HepG2 (cell line): ENCODE measurements around the gene CDH13. TPM values are rescaled to one million over a fixed set of nuclear protein-coding genes. Genes with fewer than 3 reads are reported as not detected.

Experiments
- ATAC-seq: fragments of 200-7000 bp; cut with Tn5 transposase; 3 replicates; pipeline ENCODE4 v1.9.1; 2020; ENCODE audit warnings: mild to moderate bottlenecking, moderate library complexity
- BruUV-seq: library from RNA; stranded (reverse); fragments of 400-500 nt; replicated peaks from 2 replicates; lab custom pipeline; 2021; lab: Mats Ljungman, UMichigan
- CTCF ChIA-PET: fragments of 300-600 bp; formaldehyde crosslinking; extraction: SDS; loops from one replicate; lab custom pipeline; 2021; ENCODE audit warnings: low total read pairs, inconsistent platforms, low intra/inter-chr PET ratio; lab: Yijun Ruan, JAX
- POLR2A ChIA-PET: fragments of 350-600 bp; sonication (Branson Sonifier 250); formaldehyde crosslinking; loops from one replicate; lab custom pipeline; 2020; ENCODE audit warnings: antibody characterized with exemption, inconsistent platforms; lab: Yijun Ruan, JAX
- DNase-seq: peaks from one replicate; pipeline ENCODE4 v3.0.0-alpha.2; 2015; ENCODE audit warnings: low spot score
- FAIRE-seq: peaks from 3 replicates; lab custom pipeline; 2011; peaks lifted over from hg19 to GRCh38; lab: Jason Lieb, UNC
- H2AFZ ChIP-seq: one replicate; pipeline ENCODE4 v1.6.1; 2011; ENCODE audit warnings: low read length, inconsistent platforms
- H3K27ac ChIP-seq: fragments of 300-600 bp; 3 replicates; pipeline ENCODE4 v1.8.0; 2011; ENCODE audit warnings: mixed run types, mild to moderate bottlenecking, mixed read lengths, low read length, inconsistent platforms; ENCODE audit not compliant: insufficient read depth; ENCODE audit errors: extremely low read length
- H3K27me3 ChIP-seq, 2 experiments: fragments of 200-600 bp in 1 of 2; 2 replicates in 1 of 2; 3 replicates in 1 of 2; pipeline versions ENCODE4 v1.6.0 to v1.8.0; 2011; ENCODE audit warnings: low read length in 2 of 2, mild to moderate bottlenecking in 2 of 2, moderate library complexity in 2 of 2, inconsistent platforms in 1 of 2; ENCODE audit not compliant: insufficient read depth in 2 of 2, control insufficient read depth in 1 of 2
- H3K36me3 ChIP-seq, 2 experiments: fragments of 200-600 bp in 1 of 2; replicated peaks in 1 of 2; 2 replicates in 1 of 2; 3 replicates in 1 of 2; pipeline versions ENCODE4 v1.5.1 to v1.8.0; 2011; ENCODE audit warnings: low read length in 2 of 2, inconsistent platforms in 1 of 2; ENCODE audit not compliant: insufficient read depth in 2 of 2, control insufficient read depth in 1 of 2
- H3K4me1 ChIP-seq: 2 replicates; pipeline ENCODE4 v1.5.1; 2012; ENCODE audit warnings: low read length, inconsistent platforms; ENCODE audit not compliant: insufficient read depth
- H3K4me2 ChIP-seq: 2 replicates; pipeline ENCODE4 v1.6.0; 2011; ENCODE audit warnings: low read depth, low read length, inconsistent platforms
- H3K4me3 ChIP-seq, 3 experiments: fragments of 200-600 bp in 1 of 3; sonication (generic), shearing (Covaris generic) in 1 of 3; replicated peaks in 1 of 3; 2 replicates each; pipeline ENCODE4 v1.5.1; 2011 to 2016; ENCODE audit warnings: low read length in 3 of 3, inconsistent platforms in 2 of 3, low read depth in 2 of 3, mild to moderate bottlenecking in 2 of 3, control low read depth in 1 of 3, mixed read lengths in 1 of 3; ENCODE audit not compliant: insufficient read depth in 1 of 3
- H3K79me2 ChIP-seq: one replicate; pipeline ENCODE4 v1.6.1; 2011; ENCODE audit warnings: low read length, inconsistent platforms; ENCODE audit not compliant: insufficient read depth
- H3K9ac ChIP-seq: 2 replicates; pipeline ENCODE4 v1.6.0; 2011; ENCODE audit warnings: mild to moderate bottlenecking, low read depth, low read length, inconsistent platforms; ENCODE audit not compliant: insufficient read depth
- H3K9me3 ChIP-seq: 2 replicates; pipeline ENCODE4 v1.5.1; 2012; ENCODE audit warnings: mild to moderate bottlenecking, low read length
- H4K20me1 ChIP-seq: 2 replicates; pipeline ENCODE4 v1.6.0; 2011; ENCODE audit warnings: inconsistent platforms, mild to moderate bottlenecking, low read length, moderate library complexity; ENCODE audit not compliant: insufficient read depth
- AHDC1 ChIP-seq: sonication (generic); formaldehyde crosslinking; IDR thresholded peaks from 2 replicates; pipeline ENCODE4 v1.5.1; 2020; ENCODE audit warnings: mild to moderate bottlenecking, missing genetic modification reagents, borderline replicate concordance
- ELF3 ChIP-seq: IDR thresholded peaks from 2 replicates; pipeline ENCODE4 v1.6.1; 2016; ENCODE audit warnings: missing genetic modification reagents, missing compliant biosample characterization
- HMGA1 ChIP-seq: sonication (generic); formaldehyde crosslinking; conservative IDR thresholded peaks from 2 replicates; pipeline ENCODE4 v1.4.0; 2020; ENCODE audit warnings: missing genetic modification reagents
- MBD4 ChIP-seq: IDR thresholded peaks from 2 replicates; pipeline ENCODE4 v1.6.1; 2012; ENCODE audit warnings: low read length, inconsistent platforms, borderline replicate concordance
- NPAS2 ChIP-seq: sonication (generic); formaldehyde crosslinking; IDR thresholded peaks from 2 replicates; pipeline ENCODE4 v1.8.0; 2022; ENCODE audit warnings: mild to moderate bottlenecking, missing genetic modification reagents, borderline replicate concordance
- SIX4 ChIP-seq: sonication (generic); formaldehyde crosslinking; IDR thresholded peaks from 2 replicates; pipeline ENCODE4 v1.4.0; 2020; ENCODE audit warnings: missing genetic modification reagents
- SP2 ChIP-seq: sonication (generic); formaldehyde crosslinking; IDR thresholded peaks from 2 replicates; pipeline ENCODE4 v1.5.1; 2020; ENCODE audit warnings: mild to moderate bottlenecking, missing genetic modification reagents
- TP53 ChIP-seq: sonication (generic); formaldehyde crosslinking; conservative IDR thresholded peaks from 2 replicates; pipeline ENCODE4 v1.4.0; 2020; ENCODE audit warnings: missing genetic modification reagents
- ZFP36L2 ChIP-seq: sonication (generic); formaldehyde crosslinking; IDR thresholded peaks from 2 replicates; pipeline ENCODE4 v1.4.0; 2020; ENCODE audit warnings: missing genetic modification reagents
- ZMYM4 ChIP-seq: sonication (generic); formaldehyde crosslinking; IDR thresholded peaks from 2 replicates; pipeline ENCODE4 v1.8.1; 2023; ENCODE audit warnings: mild to moderate bottlenecking, missing genetic modification reagents
- ZNF121 ChIP-seq: sonication (generic); formaldehyde crosslinking; IDR thresholded peaks from 2 replicates; pipeline ENCODE4 v1.5.0; 2020; ENCODE audit warnings: mild to moderate bottlenecking, missing genetic modification reagents
- ZNF790 ChIP-seq: sonication (generic); formaldehyde crosslinking; IDR thresholded peaks from 2 replicates; pipeline ENCODE4 v1.8.0; 2022; ENCODE audit warnings: missing genetic modification reagents, mild to moderate bottlenecking, borderline replicate concordance
- WGBS: methylation state at CpG from one replicate; pipeline ENCODE4 v1.1.6; 2017; ENCODE audit warnings: low lambda C conversion rate; 5-methylcytosine and 5-hydroxymethylcytosine counted together
- in situ Hi-C: cut with HindIII; loops from 2 replicates; pipeline ENCODE4 v1.10.0; 2017; ENCODE audit warnings: low pct_unique_long_range_greater_than_20kb; ENCODE audit not compliant: extremely low pct_ligation_motif_present
- intact Hi-C: fragments of 100-400 bp; cut with micrococcal nuclease; formaldehyde crosslinking; loops from one replicate; pipeline ENCODE4 v1.10.0; 2022; ENCODE audit not compliant: unreplicated experiment
- polyA plus RNA-seq, 8 experiments: library from polyadenylated mRNA; depleted of rRNA in 3 of 8; stranded (reverse) in 7 of 8; unstranded in 1 of 8; fragments of >200 nt; fragmentation: Illumina TruSeq in 4 of 8; extraction: Trizol in 4 of 8; gene quantifications; 2 replicates each; pipeline versions ENCODE4 v1.2.1 to v1.2.3, GENCODE V29; 2011 to 2016; ENCODE audit warnings: low read depth in 4 of 8, missing spikeins in 1 of 8, mixed read lengths in 1 of 8; ENCODE audit not compliant: insufficient read depth in 1 of 8
- total RNA-seq, 5 experiments: library from RNA; depleted of rRNA; stranded (reverse); fragments of >200 nt; fragmentation: Illumina TruSeq; extraction: Trizol; gene quantifications; 2 replicates each; pipeline ENCODE4 v1.2.3, GENCODE V29; 2016; ENCODE audit warnings: low read depth in 1 of 5
- TF ChIP-seq, protein P1 (sequence below): sonication (generic); formaldehyde crosslinking; conservative IDR thresholded peaks from 2 replicates; pipeline ENCODE4 v1.8.0; 2022; ENCODE audit warnings: missing genetic modification reagents
- TF ChIP-seq, protein P2 (sequence below): sonication (generic); formaldehyde crosslinking; IDR thresholded peaks from 2 replicates; pipeline ENCODE4 v1.5.1; 2020; ENCODE audit warnings: missing genetic modification reagents, mild to moderate bottlenecking, borderline replicate concordance
- TF ChIP-seq, protein P3 (sequence below): sonication (generic); formaldehyde crosslinking; IDR thresholded peaks from 2 replicates; pipeline ENCODE4 v1.5.0; 2020; ENCODE audit warnings: missing genetic modification reagents

Gene CDH13
- total and polyA plus RNA-seq, 2 of the 13 experiments (the other 11 are each of a cell fraction or from before 2014, with no cell fraction given): not detected

DNA sequence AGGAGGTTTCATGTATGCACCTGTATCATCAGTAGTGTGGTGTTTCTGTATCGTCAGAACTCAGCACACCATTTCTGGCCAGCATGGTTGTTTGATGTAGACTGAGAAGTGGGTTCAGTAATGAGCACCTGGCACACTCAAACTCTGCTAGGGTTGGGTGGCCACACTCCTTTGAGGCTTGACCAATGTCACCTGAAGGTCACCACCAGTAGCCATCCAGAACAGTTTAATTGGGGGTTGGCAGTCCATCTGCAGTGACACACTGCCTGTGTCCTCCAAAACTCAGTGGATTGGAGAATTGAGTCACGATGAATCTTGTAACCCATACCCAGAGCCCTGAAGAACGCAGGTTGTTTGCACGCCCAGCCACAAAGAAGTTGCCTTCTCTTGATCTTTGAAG lies 1094.2 kb downstream of the CDH13 start:
- BruUV-seq: no TSS peak
- DNase-seq (no peak), ATAC-seq (no peak), FAIRE-seq (no peak)
- Histone ChIP-seq H3K9me3 (no peaks in the 10 kb centered on the region), H3K79me2 (no peaks in the 10 kb centered on the region), H3K36me3 (no peaks in the 10 kb centered on the region), H3K27me3 (peaks cover 0 to 6% of the 10 kb centered on the region in 2 experiments; a peak in 1 of 5 replicates), H3K4me2 (no peak overlapping the region), H3K4me3 (no peak overlapping the region), H3K9ac (no peak overlapping the region), H3K4me1 (no peaks in the 10 kb centered on the region), H3K27ac (no peak overlapping the region), H2AFZ (no peak overlapping the region), H4K20me1 (no peaks in the 10 kb centered on the region)
- in situ Hi-C loops (no loop called here), intact Hi-C loops (no loop called here)
- WGBS: 4% methylated on average over 4 of the region's 4 CpGs
- POLR2A ChIA-PET: no interaction called here
- CTCF ChIA-PET: no interaction called here
- no peak for TF ChIP-seq SIX4 (CRISPR knock-in tag)
- TF ChIP-seq, protein P1, sequence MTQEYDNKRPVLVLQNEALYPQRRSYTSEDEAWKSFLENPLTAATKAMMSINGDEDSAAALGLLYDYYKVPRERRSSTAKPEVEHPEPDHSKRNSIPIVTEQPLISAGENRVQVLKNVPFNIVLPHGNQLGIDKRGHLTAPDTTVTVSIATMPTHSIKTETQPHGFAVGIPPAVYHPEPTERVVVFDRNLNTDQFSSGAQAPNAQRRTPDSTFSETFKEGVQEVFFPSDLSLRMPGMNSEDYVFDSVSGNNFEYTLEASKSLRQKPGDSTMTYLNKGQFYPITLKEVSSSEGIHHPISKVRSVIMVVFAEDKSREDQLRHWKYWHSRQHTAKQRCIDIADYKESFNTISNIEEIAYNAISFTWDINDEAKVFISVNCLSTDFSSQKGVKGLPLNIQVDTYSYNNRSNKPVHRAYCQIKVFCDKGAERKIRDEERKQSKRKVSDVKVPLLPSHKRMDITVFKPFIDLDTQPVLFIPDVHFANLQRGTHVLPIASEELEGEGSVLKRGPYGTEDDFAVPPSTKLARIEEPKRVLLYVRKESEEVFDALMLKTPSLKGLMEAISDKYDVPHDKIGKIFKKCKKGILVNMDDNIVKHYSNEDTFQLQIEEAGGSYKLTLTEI (CRISPR knock-in tag): no peak
- TF ChIP-seq SP2 (CRISPR knock-in tag): no peak
- no peak for TF ChIP-seq MBD4
- TF ChIP-seq ZMYM4 (CRISPR knock-in tag): no peak
- TF ChIP-seq, protein P2, sequence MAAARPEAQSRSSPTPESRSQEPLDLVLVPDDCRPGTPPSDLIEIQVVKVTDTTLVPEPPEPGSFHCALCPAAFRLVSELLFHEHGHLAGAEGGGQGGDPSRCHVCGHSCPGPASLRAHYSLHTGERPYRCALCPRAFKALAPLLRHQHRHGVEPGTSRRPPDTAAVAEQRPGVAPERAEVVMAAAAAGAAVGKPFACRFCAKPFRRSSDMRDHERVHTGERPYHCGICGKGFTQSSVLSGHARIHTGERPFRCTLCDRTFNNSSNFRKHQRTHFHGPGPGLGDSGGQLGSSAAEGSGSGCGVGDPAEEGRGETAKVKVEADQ (CRISPR knock-in tag): no peak
- no peak for TF ChIP-seq ZFP36L2 (CRISPR knock-in tag)
- no peak for TF ChIP-seq TP53 (CRISPR knock-in tag)
- no peak for TF ChIP-seq HMGA1 (CRISPR knock-in tag)
- no peak for TF ChIP-seq ZNF790 (CRISPR knock-in tag)
- no peak for TF ChIP-seq NPAS2
- TF ChIP-seq ELF3 (CRISPR knock-in tag): no peak
- TF ChIP-seq, protein P3, sequence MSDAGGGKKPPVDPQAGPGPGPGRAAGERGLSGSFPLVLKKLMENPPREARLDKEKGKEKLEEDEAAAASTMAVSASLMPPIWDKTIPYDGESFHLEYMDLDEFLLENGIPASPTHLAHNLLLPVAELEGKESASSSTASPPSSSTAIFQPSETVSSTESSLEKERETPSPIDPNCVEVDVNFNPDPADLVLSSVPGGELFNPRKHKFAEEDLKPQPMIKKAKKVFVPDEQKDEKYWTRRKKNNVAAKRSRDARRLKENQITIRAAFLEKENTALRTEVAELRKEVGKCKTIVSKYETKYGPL (CRISPR knock-in tag): no peak
- TF ChIP-seq AHDC1 (CRISPR knock-in tag): no peak
- no peak for TF ChIP-seq ZNF121 (CRISPR knock-in tag)
